Measurements from ENCODE around the gene HNRNPU. TPM values are rescaled to one million over a fixed set of nuclear protein-coding genes. Genes with fewer than 3 reads are reported as not detected.

Gene HNRNPU
- total RNA-seq, 2 donors from 2014 or later: 517 to 556 TPM

DNA sequence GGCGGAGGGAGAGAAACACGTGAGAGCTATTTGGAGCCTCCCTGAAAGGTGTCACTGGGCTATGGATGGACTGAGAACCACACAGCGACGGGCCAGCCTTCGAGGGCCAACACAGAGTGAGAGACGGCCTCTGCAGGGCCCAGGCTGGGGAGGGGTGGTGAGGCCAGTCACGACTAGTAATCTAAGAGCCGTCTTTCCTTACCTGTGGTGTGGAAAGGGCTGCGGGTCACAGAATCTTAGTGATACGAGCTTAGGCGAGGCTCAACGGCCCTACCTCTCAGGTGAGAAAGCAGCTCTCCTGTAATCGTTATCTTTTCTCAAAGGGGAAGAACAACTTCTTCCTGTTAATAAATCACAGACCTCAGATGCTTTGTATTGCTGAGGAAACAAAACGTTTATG is 62.3 kb downstream of the HNRNPU start:
- Mint-ChIP-seq H3K4me1 (peaks cover 9% of the 10 kb centered on the region), H3K27me3 (ENCODE audit: insufficient read depth) (no peaks in the 10 kb centered on the region), H3K27ac (peak overlapping the region; percentile 39), H3K9me3 (no peaks in the 10 kb centered on the region), H3K4me3 (no peak overlapping the region), H3K36me3 (ENCODE audit: low read depth) (no peaks in the 10 kb centered on the region)
- H3K27me3 ChIP-seq (ENCODE audit: control insufficient read depth, insufficient read depth, low read length, poor library complexity, severe bottlenecking): no peaks in the 10 kb centered on the region
- no peak overlapping the region for H3K4me3 ChIP-seq (ENCODE audit: low read length)
- H3K27ac ChIP-seq (ENCODE audit: low read depth, low read length): no peak overlapping the region
- 71 to 82% methylated on average over 6 to 14 of the region's 14 CpGs for WGBS, 2 experiments (ENCODE audit: insufficient coverage in 1 of 2, insufficient read length in 1 of 2)
- no peak overlapping the region for H3K9ac ChIP-seq (ENCODE audit: extremely low read depth, low read length, poor library complexity, severe bottlenecking)
- no peaks in the 10 kb centered on the region for H3K9me3 ChIP-seq (ENCODE audit: control insufficient read depth, low read length)
- DNase-seq: peak; percentile 52
- TF ChIP-seq, protein P1, sequence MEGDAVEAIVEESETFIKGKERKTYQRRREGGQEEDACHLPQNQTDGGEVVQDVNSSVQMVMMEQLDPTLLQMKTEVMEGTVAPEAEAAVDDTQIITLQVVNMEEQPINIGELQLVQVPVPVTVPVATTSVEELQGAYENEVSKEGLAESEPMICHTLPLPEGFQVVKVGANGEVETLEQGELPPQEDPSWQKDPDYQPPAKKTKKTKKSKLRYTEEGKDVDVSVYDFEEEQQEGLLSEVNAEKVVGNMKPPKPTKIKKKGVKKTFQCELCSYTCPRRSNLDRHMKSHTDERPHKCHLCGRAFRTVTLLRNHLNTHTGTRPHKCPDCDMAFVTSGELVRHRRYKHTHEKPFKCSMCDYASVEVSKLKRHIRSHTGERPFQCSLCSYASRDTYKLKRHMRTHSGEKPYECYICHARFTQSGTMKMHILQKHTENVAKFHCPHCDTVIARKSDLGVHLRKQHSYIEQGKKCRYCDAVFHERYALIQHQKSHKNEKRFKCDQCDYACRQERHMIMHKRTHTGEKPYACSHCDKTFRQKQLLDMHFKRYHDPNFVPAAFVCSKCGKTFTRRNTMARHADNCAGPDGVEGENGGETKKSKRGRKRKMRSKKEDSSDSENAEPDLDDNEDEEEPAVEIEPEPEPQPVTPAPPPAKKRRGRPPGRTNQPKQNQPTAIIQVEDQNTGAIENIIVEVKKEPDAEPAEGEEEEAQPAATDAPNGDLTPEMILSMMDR (conservative IDR thresholded peaks at IDR 0.05): no peak
- no peaks in the 10 kb centered on the region for H3K36me3 ChIP-seq (ENCODE audit: control insufficient read depth, insufficient read depth, low read length)
- no peaks in the 10 kb centered on the region for H3K4me1 ChIP-seq (ENCODE audit: control insufficient read depth, insufficient read depth, low read length)

DNA sequence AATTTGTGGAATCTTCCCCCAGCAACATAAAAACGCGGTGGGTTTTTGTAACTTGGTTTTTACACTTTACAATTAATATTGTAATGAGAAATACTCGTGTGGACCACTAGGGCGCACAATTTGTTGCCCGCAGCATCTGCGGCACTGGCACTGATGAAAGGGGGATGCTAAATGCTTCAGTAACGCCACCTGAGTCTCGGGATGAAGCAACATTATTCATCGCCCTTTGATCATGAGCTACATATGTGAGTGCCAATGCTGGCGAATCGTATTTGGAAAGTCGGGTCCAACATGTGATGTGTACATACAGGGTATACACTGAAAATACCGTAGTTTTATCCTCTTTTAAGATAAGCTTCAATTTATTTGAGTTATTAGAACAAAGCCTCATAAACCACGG is 63.1 kb downstream of the HNRNPU start:
- H3K36me3 Mint-ChIP-seq (ENCODE audit: low read depth): no peaks in the 10 kb centered on the region
- Histone ChIP-seq H3K4me3 (ENCODE audit: low read length) (no peak overlapping the region), H3K27me3 (ENCODE audit: control insufficient read depth, insufficient read depth, low read length, poor library complexity, severe bottlenecking) (no peaks in the 10 kb centered on the region), H3K9ac (ENCODE audit: extremely low read depth, low read length, poor library complexity, severe bottlenecking) (no peak overlapping the region), H3K9me3 (ENCODE audit: control insufficient read depth, low read length) (no peaks in the 10 kb centered on the region), H3K4me1 (ENCODE audit: control insufficient read depth, insufficient read depth, low read length) (no peaks in the 10 kb centered on the region), H3K27ac (ENCODE audit: low read depth, low read length) (no peak overlapping the region), H3K36me3 (ENCODE audit: control insufficient read depth, insufficient read depth, low read length) (no peaks in the 10 kb centered on the region)
- H3K4me1 Mint-ChIP-seq: peaks cover 9% of the 10 kb centered on the region
- no peaks in the 10 kb centered on the region for H3K9me3 Mint-ChIP-seq
- peak; percentile 59 for DNase-seq
- TF ChIP-seq, protein P1 (conservative IDR thresholded peaks at IDR 0.05): peak; percentile 75
- no peak overlapping the region for H3K4me3 Mint-ChIP-seq
- H3K27me3 Mint-ChIP-seq (ENCODE audit: insufficient read depth): no peaks in the 10 kb centered on the region
- 77 to 84% methylated on average over 6 to 14 of the region's 14 CpGs for WGBS, 2 experiments (ENCODE audit: insufficient coverage in 1 of 2, insufficient read length in 1 of 2)
- no peak overlapping the region for H3K27ac Mint-ChIP-seq

DNA sequence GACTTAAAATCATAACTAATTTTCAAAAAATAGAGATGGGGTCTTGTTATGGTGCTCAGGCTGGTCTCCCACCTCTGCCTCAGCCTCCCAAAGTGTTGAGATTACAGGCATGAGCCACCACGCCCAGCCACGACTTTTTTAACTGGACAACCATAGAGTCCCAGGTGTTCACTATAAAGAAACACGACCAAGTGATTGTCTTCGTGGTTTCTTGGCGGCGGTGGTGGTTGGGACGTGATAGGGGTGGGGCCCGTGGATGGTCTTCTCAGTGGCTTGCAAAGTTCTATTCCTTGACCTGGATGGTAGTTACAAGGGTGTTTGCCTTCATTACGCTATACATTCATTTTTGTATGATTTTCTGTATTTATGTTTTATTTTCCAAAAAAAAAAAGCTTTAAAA is 63.5 kb downstream of the HNRNPU start:
- H3K27me3 Mint-ChIP-seq (ENCODE audit: insufficient read depth): no peaks in the 10 kb centered on the region
- DNase-seq: peak; percentile 33
- H3K27ac Mint-ChIP-seq: no peak overlapping the region
- H3K4me3 Mint-ChIP-seq: no peak overlapping the region
- H3K9me3 Mint-ChIP-seq: no peaks in the 10 kb centered on the region
- Histone ChIP-seq H3K4me3 (ENCODE audit: low read length) (no peak overlapping the region), H3K27ac (ENCODE audit: low read depth, low read length) (no peak overlapping the region), H3K4me1 (ENCODE audit: control insufficient read depth, insufficient read depth, low read length) (no peaks in the 10 kb centered on the region), H3K9ac (ENCODE audit: extremely low read depth, low read length, poor library complexity, severe bottlenecking) (no peak overlapping the region), H3K36me3 (ENCODE audit: control insufficient read depth, insufficient read depth, low read length) (no peaks in the 10 kb centered on the region), H3K9me3 (ENCODE audit: control insufficient read depth, low read length) (no peaks in the 10 kb centered on the region), H3K27me3 (ENCODE audit: control insufficient read depth, insufficient read depth, low read length, poor library complexity, severe bottlenecking) (no peaks in the 10 kb centered on the region)
- WGBS, 2 experiments (ENCODE audit: insufficient coverage in 1 of 2, insufficient read length in 1 of 2): 93 to 100% methylated on average over 1 to 9 of the region's 9 CpGs
- peaks cover 9% of the 10 kb centered on the region for H3K4me1 Mint-ChIP-seq
- TF ChIP-seq, protein P1 (conservative IDR thresholded peaks at IDR 0.05): no peak
- no peaks in the 10 kb centered on the region for H3K36me3 Mint-ChIP-seq (ENCODE audit: low read depth)

Other genes with a start within 250 kb of the HNRNPU start
- gene DESI2, start 211.4 kb downstream of the HNRNPU start, total RNA-seq: 10 to 100 TPM; 50.0 to 50.2 TPM
- 10 to 100 TPM; 19.5 to 23.4 TPM for gene COX20, start 28.9 kb downstream of the HNRNPU start, total RNA-seq

Measured in endodermal cell (in vitro differentiated cells).